GM06990 (cell line): ENCODE measurements around the gene FAT1.

ENCODE experiments used
- DNase-seq: peaks from one replicate; pipeline ENCODE4 v3.0.0-alpha.2; 2011; ENCODE audit not compliant: insufficient read length; ENCODE audit errors: extremely low read depth
- H3K27me3 ChIP-seq: replicated peaks from 2 replicates; pipeline ENCODE4 v1.6.0; 2011; ENCODE audit warnings: low read length; ENCODE audit not compliant: control insufficient read depth, insufficient read depth
- H3K36me3 ChIP-seq: 2 replicates; pipeline ENCODE4 v1.5.1; 2011; ENCODE audit warnings: low read length; ENCODE audit not compliant: control insufficient read depth, insufficient read depth
- H3K4me3 ChIP-seq: replicated peaks from 2 replicates; pipeline ENCODE4 v1.5.1; 2011; ENCODE audit warnings: low read depth, mild to moderate bottlenecking, control low read depth, low read length
- TF ChIP-seq, protein P1 (sequence below): IDR thresholded peaks from 2 replicates; pipeline ENCODE4 v1.5.1; 2011; ENCODE audit warnings: low read length, control low read depth, mild to moderate bottlenecking, inconsistent platforms; ENCODE audit not compliant: insufficient read depth, poor library complexity, severe bottlenecking

The FAT1 gene

DNA sequence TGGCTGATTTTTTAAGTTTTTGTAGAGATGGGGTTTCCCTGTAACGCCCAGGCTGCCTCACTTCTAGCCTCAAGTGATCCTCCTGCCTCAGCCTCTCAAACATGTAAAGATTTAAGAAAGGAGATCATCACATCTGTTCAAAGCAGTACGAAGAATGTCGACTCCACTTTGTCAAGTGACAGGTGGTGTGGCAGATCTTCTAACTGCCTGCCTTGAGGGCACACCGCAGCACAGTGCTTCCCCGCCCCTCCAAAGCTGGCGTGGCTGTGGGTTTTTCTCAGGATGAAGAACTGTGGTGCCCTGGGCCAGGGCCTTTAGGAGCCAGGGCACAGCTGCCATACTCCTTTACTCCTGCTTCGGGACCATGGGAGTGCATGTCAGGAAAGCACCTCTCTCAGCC lies 125.0 kb downstream of the FAT1 start:
- no peaks in the 10 kb centered on the region for H3K36me3 ChIP-seq

GRCh38 chr4:186596850-186597390 lies 126.7 kb downstream of the FAT1 start:
- no peaks in the 10 kb centered on the region for H3K36me3 ChIP-seq
- no peak for DNase-seq
- no peak overlapping the region for H3K4me3 ChIP-seq
- no peaks in the 10 kb centered on the region for H3K27me3 ChIP-seq
- TF ChIP-seq, protein P1, sequence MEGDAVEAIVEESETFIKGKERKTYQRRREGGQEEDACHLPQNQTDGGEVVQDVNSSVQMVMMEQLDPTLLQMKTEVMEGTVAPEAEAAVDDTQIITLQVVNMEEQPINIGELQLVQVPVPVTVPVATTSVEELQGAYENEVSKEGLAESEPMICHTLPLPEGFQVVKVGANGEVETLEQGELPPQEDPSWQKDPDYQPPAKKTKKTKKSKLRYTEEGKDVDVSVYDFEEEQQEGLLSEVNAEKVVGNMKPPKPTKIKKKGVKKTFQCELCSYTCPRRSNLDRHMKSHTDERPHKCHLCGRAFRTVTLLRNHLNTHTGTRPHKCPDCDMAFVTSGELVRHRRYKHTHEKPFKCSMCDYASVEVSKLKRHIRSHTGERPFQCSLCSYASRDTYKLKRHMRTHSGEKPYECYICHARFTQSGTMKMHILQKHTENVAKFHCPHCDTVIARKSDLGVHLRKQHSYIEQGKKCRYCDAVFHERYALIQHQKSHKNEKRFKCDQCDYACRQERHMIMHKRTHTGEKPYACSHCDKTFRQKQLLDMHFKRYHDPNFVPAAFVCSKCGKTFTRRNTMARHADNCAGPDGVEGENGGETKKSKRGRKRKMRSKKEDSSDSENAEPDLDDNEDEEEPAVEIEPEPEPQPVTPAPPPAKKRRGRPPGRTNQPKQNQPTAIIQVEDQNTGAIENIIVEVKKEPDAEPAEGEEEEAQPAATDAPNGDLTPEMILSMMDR, result no peak

More for the DNA sequence above, 125.0 kb downstream of the FAT1 start:
- H3K27me3 ChIP-seq, result no peaks in the 10 kb centered on the region
- TF ChIP-seq, protein P1, result no peak
- H3K4me3 ChIP-seq, result no peak overlapping the region
- no peak for DNase-seq

DNA sequence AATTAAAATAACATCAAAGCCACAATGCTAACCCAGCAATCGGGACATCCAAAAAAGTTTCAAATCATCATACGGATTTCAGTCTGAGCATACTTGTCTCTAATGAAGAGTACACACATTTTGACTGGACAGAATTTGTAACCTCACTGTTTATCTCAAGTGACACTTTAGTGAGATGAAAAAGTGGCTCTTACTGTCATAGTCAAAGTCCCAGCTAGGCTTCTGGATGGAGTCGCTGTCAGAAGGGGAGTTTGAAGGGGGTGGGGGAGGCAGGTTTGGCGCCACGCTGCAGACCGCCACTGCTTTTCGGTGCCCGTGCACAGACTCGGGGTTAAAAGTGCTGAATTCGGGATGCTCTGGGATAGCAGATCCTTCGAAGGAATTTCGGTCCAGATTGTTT lies 127.3 kb downstream of the FAT1 start:
- Histone ChIP-seq H3K36me3 (no peaks in the 10 kb centered on the region), H3K4me3 (no peak overlapping the region), H3K27me3 (no peaks in the 10 kb centered on the region)
- TF ChIP-seq, protein P1, result no peak
- DNase-seq, result no peak

GRCh38 chr4:186593587-186593973 lies 130.1 kb downstream of the FAT1 start:
- Histone ChIP-seq H3K27me3 (no peaks in the 10 kb centered on the region), H3K36me3 (no peaks in the 10 kb centered on the region), H3K4me3 (no peak overlapping the region)
- DNase-seq, result no peak
- TF ChIP-seq, protein P1, result no peak

GRCh38 chr4:186592966-186593586 lies 130.6 kb downstream of the FAT1 start:
- DNase-seq, result no peak
- Histone ChIP-seq H3K27me3 (no peaks in the 10 kb centered on the region), H3K36me3 (no peaks in the 10 kb centered on the region), H3K4me3 (no peak overlapping the region)
- TF ChIP-seq, protein P1, result no peak
